Measurements from ENCODE around the gene PLBD2. TPM values are rescaled to one million over a fixed set of nuclear protein-coding genes. Genes with fewer than 3 reads are reported as not detected.
"Not testable (repeated sequence)": the region's sequence is repeated elsewhere in the genome, so short reads cannot be mapped to it uniquely, and the experiment has no call there.

Gene PLBD2
- total RNA-seq, 1 donor from 2014 or later = 30.8 TPM

DNA sequence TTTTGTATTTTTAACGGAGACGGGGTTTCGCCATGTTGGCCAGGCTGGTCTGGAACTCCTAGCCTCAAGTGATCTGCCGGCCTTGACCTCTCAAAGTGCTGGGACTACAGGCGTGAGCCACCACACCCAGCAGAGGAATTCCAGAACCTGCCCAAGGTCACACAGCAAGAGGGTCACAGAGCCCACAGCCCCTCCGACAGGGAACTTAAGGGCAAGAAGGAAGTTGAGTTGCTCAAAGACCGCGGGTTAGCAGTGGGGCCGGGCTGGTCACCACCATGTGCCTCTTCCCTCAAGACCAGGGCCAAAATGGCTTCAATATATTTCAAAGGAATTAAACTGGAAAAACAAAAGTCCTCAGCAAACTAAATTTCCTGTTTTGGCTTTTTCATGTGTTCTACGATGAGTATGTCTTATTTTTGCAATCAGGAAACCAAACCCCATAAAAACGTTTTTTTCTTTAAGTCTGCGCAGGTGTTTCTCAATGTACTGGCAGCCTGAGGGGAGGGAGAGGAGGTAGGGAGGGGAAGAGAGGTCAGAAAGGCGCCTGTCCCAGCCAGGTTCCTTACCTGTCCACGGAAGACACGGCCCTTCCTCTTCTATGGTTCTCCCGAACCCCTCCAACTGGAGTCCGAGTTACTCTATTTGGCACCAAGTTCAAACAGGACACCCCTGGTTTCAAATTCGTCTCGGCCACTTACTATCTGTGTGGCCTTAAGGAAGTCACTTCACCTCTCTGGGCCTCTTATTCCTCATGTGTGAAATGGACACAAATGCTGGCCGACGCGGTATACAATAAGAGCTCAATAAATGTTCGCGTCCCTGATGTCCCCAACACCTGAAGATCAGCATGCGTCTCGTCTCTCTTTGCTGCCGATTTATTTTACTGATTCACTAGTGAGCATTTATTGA lies 24.3 kb upstream of the PLBD2 start:
- DNase-seq (ENCODE audit: low read depth) = no peak

DNA sequence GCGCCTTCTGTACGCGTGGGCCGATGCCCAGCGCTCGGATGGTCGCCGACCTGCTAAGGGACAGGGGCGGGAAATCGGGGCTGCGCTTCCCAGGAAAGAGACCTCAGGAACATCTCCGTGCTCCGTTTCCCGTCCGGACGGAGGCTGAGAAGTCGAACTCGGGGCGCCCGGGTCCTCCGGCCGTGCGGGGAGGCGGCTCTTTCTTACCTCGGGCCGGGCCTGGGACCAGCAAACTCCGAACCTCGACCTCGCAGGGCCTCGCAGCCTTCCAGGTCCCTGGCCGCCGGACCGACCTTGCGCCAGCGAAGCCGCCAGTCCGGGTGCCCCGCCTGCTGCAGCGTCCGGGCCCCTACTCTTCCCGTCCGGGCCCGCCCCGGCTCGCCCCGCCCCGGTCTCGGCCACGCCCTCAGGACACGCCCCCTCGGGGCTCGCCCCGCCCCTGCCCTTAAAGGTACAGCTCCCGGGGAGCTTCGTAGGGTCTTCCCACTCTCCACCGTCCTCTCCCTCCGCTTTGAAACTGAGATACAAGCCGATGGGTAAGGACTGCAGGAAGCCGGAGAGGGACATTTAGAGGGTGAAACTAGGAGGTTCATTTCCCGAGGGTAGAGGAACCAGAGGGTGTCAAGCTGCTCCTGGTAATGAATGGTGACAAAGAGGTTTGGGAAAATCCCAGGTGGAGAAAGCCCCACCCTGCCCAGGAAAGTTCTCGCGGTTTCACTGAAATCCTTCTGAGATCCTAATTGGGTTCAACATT lies 23.4 kb upstream of the PLBD2 start, which contains the start of gene SLC8B1:
TSS of gene SLC8B1 (minus strand) at position 324 of the 754 bp plus-strand sequence. CDS start 2,231 bp downstream, outside the sequence.
- peak; percentile 80 for DNase-seq (ENCODE audit: low read depth)

DNA sequence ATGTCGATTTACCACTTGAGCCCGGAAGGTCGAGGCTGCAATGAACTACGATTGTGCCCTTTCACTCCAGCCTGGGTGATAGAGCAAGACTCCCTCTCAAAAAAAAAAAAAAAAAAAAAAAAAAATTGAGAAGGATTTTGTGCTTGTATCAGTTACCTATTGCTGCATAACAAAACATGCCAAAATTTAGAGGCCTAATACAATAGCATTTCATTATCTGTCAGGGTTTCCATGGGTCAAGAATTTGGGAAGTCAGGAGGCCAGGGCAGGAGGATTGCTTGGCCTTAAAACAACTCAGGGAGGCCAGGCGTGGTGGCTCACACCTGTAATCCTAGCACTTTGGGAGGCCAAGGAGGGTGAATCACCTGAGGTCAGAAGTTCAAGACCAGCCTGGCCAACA lies 18.8 kb upstream of the PLBD2 start:
- DNase-seq (ENCODE audit: low read depth) = no peak

DNA sequence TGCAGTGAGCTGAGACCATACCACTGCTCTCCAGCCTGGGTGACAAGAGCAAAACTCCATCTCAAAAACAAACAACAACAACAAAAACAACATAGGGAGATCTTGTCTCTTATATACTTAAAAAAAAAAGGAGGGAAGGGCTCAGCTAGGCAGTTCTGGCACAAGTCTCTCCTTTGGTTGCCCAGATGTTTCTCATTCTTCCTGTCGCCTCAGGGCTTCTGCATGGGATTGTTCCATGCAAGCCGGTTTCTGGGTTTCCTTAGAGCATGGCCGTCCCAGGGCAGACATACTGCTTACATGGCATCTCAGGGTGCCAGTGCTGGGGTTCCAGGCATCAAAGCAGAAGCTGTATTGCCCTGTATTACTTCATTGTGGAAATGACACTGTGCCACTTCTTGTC lies 18.3 kb upstream of the PLBD2 start:
- DNase-seq (ENCODE audit: low read depth) = no peak

DNA sequence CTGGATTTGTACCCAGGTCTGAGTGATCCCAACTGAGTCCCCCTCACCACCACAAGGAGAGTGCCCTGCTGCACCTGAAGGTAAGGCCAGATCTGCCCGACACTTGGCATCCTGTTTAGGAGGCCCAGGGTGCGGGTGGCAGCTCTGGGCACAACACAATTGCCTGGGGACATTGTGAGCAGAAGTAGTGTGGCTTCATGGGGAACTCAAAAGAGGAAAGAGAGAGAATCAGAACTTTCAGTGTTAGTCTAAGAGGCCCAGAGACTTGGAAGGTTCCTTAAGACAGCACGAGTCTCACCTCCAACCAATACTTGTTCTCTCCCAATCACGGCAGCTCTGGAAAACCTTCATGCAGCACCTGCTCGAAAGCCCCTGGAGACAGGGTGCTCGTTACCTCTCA lies 16.9 kb upstream of the PLBD2 start:
- DNase-seq (ENCODE audit: low read depth) = no peak

DNA sequence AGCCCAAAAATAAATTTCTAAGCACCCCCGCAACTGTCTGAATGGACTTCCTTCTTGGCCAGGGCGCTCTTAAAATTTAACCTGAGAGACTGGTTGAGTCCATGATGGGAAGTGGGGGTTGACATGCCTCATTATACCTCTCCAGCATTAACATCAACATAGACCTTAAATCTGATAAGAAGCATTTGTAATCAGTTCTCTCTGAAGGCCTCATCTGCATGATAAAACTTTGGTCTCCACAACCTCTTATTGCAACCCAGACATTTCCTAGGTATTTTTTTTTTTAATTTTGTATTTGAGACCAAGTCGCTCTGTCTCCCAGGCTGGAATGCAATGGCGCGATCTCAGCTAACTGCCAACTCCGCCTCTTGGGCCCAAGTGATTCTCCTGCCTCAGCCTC lies 13.1 kb upstream of the PLBD2 start:
- DNase-seq (ENCODE audit: low read depth) = no peak

DNA sequence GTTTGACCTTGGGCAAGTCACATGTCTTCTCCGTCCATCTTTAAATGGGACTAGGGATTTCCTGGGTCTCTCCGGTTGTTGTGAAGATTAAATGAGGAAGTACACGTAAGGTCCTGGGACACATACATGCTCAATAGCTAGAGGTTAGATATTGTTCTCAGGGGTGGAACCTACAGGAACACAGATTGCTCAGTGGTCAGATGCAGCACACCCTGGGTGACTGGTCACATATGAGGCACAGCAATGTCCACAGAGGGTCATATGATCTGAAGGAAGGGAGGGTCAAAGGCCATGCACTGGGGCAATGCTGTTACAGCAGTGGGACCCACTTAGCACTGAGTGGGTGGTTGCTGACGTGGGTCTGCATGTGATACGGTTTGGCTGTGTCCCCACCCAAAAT lies 12.0 kb upstream of the PLBD2 start:
- DNase-seq (ENCODE audit: low read depth) = no peak

DNA sequence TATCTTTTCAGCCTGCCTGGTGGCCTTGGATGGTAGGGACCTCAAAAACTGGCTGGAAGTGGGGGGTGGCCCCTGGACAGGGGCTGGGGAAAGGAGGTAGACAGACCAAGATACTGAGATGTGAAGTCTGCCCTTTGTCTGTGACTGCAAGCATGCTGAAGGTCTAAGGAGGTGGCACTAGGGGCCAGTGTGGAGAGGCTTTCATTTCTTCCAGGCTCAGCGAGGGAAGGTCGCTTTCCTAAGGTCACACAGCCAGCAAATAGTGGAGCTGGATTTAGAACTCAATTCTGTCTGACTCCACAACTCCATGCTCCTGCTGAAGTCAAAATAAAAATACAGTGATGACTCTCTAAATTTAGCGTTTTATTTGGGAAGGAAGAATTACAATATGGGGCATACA lies 11.3 kb upstream of the PLBD2 start:
- DNase-seq (ENCODE audit: low read depth) = no peak

DNA sequence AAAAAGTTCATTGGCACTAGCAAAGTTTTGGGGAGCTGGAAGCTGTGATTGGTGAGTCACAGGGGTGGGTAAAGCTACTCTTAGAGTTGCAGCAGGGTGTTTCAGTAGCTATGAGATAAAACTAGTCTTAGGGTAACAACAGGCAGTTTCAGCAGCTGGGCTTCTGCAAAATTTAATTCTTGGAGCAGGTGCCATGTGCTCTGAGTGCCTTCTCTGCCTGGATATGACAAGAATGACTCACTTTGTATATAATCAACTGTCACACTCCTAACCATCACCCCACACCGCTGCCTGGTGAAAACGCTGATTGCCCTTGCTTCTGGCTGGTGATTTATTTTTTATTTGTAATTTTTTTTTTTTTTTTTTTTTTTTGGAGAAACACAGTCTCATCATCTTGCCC lies 10.5 kb upstream of the PLBD2 start:
- DNase-seq (ENCODE audit: low read depth) = peak; percentile 29

DNA sequence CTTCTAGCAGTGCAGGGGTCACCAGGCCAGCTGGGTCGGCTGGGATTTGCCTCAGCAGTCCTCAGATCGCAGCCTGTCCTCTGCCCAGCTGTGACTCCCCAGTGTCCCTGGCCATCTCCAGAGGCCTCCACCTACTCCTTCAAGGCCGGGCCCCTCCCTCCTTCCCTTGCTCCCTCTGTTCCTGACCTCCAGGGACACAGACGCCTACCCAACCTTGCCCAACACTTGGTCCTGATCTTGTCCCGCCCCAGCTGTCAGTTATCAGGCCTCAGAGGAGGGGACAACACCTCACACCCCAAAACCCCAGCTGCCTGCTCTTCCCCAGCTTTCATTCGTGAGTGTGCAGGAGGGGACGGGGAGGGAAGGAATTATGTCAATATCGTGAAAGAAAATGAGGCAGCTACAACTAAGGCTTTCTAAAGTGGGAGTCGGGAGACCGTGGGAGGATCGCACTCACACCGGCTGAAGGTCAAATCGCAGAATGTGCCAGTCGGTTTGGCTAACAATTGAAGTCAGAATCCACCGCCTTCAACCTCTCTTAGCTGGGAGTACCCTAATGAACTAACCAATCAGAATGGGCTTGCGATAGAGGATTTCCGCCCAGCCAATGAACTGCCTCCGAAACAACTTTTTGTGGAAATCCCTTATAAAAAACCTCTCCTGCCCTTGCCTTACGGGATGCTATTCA lies 9.4 kb upstream of the PLBD2 start:
- no peak for DNase-seq (ENCODE audit: low read depth)

DNA sequence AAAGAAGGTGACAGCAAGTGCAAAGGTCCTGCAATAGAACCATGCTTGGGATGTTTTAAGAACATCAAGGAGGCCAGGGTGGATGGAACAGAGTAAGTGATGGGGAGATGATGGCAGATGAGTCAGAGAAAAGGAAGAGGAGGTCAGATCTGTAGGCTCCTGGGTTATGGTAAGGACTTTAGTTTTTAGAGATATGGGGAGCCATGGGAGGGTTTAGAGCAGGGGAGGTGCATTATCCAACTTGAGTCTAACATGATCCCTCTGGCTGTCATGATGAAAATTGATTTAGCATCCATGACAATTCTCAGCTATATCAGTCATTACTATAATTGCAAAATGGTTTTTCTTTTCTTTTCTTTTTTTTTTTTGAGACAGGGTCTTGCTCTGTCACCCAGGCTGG lies 7.3 kb upstream of the PLBD2 start:
- no peak for DNase-seq (ENCODE audit: low read depth)

DNA sequence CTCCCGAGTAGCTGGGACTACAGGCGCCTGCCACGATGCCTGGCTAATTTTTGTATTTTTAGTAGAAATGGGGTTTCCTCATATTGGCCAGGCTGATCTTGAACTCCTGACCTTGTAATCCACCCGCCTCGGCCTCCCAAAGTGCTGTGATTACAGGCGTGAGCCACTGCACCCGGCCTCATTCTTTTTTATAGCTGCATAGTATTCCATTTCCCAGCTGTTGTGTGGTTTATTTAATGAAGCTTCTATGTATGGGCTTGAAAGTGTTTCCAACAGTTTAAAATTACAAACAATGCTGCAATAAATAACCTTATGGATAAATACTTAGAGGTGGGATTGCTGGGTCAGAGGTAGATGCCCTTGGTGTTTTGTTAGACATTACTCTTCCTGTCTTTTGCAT lies 4.2 kb upstream of the PLBD2 start:
- not testable (repeated sequence) for DNase-seq (ENCODE audit: low read depth)

DNA sequence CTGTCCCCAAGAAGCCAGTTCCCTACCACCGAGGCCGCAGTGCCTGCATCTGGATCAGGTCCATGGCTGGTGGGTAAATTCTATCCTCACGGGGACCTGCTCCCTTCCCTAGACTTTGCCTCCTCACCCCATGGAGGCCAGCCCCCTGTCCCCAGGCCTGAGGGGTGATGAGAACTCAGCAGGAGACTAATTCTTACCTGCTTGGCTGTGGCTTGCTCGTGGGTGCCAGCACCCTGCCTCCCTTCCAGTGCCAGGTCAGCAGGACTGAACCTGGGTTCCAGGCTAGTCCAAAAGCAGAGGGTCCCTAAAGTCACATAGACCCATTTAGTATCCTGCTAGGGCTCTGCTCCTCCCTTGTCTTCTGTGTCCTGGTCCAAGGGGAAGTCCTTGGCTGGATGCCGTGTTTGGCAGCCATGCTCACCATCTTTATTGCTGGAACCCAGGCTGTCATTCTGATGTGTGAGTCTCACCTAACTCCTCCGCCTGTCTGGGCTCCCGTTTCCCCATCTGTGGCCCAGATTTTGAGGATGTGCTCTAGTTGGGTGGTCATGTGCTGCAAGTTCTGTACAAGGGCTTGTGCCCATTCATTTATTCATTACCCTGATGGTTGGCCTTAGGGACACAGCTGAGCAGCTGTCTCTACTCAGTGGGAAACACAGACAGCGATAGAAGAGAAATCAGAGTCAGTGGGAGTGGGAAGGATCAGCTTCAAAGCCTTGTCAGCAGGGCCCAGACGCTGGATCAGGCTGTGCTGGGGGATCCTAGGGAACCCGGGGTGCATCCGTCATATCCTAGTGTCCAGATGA lies 949 bp downstream of the PLBD2 start:
- peak; percentile 11 for DNase-seq (ENCODE audit: low read depth)

DNA sequence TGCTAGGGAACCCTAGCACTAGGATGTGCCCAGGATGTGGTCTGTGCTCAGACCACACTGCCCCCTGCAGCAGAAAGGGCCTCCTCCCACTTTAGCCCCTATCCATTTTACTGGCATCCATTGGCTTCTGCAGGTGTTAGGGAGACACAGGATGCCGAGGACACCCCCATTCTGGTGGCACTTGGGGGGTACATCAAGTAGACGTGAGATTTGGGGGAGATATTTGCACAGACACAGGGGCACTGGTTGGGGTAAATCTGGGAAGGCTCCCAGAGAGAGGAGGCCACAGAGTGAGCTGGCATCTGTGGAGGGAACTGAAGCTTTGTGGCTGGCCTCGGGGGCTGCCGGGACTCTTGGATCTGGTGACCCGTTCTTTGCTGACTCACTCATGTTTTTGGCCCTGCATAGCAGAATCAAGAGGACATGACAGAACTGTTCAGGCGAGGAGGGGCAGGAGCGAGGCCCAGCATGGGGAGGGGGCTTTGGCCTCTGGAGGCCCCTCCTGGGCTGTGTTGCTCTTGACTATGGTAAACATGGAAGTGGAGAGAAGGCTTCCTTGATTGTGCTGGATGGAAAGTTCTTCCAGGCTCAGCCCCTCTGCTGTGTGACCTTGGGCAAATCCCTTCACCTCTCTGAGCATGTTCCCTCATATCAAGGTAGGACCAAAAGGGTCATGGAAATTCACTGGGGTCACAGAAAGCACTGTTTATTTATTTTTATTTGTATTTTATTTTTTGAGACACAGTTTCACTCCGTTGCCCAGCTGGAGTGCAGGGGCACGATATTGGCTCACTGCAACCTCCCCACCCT lies 1.8 kb downstream of the PLBD2 start:
- peak; percentile 5 for DNase-seq (ENCODE audit: low read depth)

DNA sequence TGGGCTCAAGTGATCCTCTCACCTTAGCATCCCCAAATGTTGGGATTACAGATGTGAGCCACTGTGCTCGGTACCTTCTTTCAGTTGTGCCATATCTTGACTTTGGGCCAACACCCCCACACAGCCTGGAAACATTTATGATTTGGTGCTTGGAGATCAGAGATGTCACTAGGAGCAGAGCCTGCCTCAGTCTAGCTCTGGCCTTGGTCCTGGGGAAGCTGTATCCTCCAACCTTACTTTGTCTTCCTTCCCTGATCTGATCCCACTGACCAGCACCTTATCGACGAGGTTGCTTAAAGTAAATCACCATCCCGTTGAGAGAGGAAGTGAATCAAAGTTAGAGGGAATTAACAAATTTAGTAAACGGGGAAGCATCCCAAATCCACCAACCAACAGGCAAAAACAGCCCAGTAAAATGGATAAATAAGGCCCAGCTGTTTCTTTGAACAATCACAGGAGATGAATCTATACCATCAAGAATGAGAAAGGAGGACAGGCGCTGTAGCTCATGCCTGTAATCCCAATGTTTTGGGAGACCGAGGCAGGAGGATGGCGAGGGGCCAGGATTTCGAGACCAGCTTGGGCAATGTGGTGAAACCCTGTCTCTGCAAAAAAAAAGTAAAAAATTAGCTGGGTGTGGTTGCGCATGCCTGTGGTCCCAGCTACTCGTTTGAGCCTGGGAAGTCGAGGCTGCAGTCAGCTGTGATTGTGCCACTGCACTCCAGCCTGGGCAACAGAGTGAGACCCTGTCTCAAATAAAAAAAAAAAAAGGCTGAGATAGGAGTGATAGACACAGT lies 3.4 kb downstream of the PLBD2 start:
- peak; percentile 3 for DNase-seq (ENCODE audit: low read depth)

DNA sequence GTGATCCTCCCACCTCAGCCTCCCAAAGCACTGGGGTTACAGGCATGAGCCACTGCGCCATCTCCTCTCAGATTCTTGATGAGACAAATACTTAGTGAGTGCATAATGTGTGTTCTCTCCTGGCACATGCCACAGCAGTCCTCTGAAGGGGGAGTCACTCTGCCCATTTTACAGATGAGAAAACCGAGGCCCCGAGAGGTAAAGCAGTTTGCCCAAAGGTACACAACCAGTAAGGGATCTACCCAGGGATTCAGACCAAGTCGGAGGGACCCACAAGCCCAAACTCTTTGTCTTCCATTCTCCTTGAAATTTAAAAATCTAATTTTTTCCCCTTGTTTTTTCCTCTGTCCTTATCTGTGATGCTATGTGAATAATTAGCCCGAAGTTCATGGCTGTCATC lies 6.3 kb downstream of the PLBD2 start:
- no peak for DNase-seq (ENCODE audit: low read depth)

DNA sequence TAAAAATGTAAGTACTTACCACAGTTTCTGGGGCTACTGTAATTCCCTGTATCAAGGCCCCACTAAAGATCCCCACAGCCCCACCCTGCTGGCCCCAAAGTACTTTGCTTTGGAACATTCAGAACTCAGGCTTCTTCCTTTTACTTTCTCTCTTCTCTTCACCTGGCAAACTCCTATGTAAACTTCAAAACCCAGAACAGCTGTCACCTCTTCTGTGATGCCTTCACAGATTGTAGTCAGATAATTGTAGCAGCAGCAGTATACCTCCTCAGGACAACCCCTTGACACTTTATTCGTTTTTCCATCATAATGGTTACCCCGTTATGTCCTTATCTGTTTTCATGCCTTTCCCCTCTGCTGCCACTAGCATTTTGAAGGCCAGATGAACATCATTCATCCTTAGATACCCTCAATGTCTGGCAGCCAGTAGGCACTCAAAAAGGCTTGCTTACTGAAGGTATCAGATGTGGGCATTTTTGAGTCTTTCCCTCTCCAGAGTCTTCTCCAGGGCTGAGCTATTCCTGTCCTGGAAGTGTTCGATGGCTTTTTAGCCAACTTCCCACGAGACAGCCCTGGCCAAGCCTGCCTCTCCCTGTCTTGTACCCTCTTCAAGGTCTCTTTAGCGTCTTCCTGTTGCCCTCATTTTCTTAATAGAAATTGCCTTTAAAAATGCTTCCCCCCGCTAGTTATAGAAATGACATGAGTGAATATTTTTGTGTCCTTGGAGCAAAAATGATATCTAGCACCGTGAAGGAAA lies 7.4 kb downstream of the PLBD2 start:
- DNase-seq (ENCODE audit: low read depth) = no peak

DNA sequence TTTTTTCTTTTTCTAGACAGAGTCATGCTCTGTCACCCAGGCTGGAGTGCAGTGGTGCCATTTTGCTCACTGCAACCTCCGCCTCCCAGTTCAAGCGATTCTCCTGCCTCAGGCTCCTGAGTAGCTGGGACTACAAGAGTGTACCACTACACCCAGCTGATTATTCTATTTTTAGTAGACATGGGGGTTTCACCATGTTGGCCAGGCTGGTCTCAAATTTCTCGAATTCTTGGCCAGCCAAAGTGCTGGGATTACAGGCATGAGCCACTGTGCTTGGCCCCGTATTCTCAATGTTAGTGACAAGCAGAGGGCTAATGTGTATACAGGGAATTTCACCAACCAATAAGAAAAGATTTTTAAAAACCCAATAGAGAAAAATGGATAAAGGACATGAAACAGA lies 8.4 kb downstream of the PLBD2 start:
- peak; percentile 74 for DNase-seq (ENCODE audit: low read depth)

DNA sequence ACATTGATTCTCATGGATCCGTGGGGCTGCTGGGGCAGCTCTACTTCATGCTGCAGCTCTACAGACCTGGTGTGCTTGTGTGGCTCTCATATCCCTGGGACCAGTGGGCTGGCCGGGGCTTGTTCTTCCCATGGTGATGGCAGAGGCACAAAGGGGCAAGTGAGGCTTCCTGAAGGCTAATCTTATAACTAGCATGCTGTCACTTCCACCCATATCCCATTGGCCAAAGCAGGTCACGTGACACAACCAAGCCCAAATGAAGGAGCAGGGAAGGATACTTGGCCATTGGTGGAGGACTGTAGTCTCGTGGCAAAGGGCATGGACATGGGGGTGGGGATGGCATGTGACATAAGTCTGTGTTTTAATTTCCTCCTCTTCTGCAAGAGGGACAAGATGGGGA lies 9.9 kb downstream of the PLBD2 start:
- no peak for DNase-seq (ENCODE audit: low read depth)

Measured in myocyte (in vitro differentiated cells).